Measurements from ENCODE around the gene MARCHF4. TPM values are rescaled to one million over a fixed set of nuclear protein-coding genes. Genes with fewer than 3 reads are reported as not detected.

The MARCHF4 gene
- total and polyA plus RNA-seq, 2 of the 8 experiments (the other 6 are each of a cell fraction or from before 2014, with no cell fraction given) = 1.9 to 2.9 TPM

GRCh38 chr2:216351172-216351925 is 20.9 kb downstream of the MARCHF4 start (continued):
- TF ChIP-seq RXRA (IDR thresholded peaks at IDR 0.05; ENCODE audit: insufficient read depth, low read depth, low read length) = no peak

Data from H1 (cell line).